Fibroblast of lung (primary cell): ENCODE results near the gene CRBN. TPM values are rescaled to one million over a fixed set of nuclear protein-coding genes. Genes with fewer than 3 reads are reported as not detected.

Experiments used
- DNase-seq, 2 donors: peaks; one replicate each; pipeline versions ENCODE4 v3.0.0 to v3.0.0-alpha.2; 2010; ENCODE audit warnings: low read depth in 2 of 2
- H2AFZ ChIP-seq: 2 replicates; pipeline ENCODE4 v1.5.1; 2012; ENCODE audit warnings: low read length, control low read depth, inconsistent platforms
- H3K27ac ChIP-seq: 2 replicates; pipeline ENCODE4 v1.5.1; 2011; ENCODE audit warnings: low read length, control low read depth; ENCODE audit not compliant: insufficient read depth
- H3K27me3 ChIP-seq: 2 replicates; pipeline ENCODE4 v1.5.1; 2011; ENCODE audit warnings: mild to moderate bottlenecking, low read length; ENCODE audit not compliant: control insufficient read depth, insufficient read depth
- H3K36me3 ChIP-seq: 2 replicates; pipeline ENCODE4 v1.5.1; 2011; ENCODE audit warnings: low read length; ENCODE audit not compliant: control insufficient read depth, insufficient read depth
- H3K4me1 ChIP-seq: 2 replicates; pipeline ENCODE4 v1.5.1; 2011; ENCODE audit warnings: low read length; ENCODE audit not compliant: control insufficient read depth, insufficient read depth; ENCODE audit errors: extremely low read depth
- H3K4me2 ChIP-seq: 2 replicates; pipeline ENCODE4 v1.5.1; 2011; ENCODE audit warnings: low read length, control low read depth; ENCODE audit not compliant: insufficient read depth; ENCODE audit errors: extremely low read depth
- H3K4me3 ChIP-seq, 4 experiments: fragments of 200-600 bp in 1 of 4; sonication (generic) in 1 of 4; replicated peaks in 1 of 4; 2 replicates each; pipeline ENCODE4 v1.5.1; 2011 to 2016; ENCODE audit warnings: low read length in 4 of 4, low read depth in 3 of 4, mild to moderate bottlenecking in 3 of 4, control low read depth in 2 of 4, inconsistent platforms in 1 of 4, mixed read lengths in 1 of 4; ENCODE audit not compliant: insufficient read depth in 1 of 4; ENCODE audit errors: control extremely low read depth in 1 of 4
- H3K79me2 ChIP-seq: 2 replicates; pipeline ENCODE4 v1.5.1; 2012; ENCODE audit warnings: mild to moderate bottlenecking, low read length, inconsistent platforms; ENCODE audit not compliant: control insufficient read depth, insufficient read depth
- H3K9ac ChIP-seq: 2 replicates; pipeline ENCODE4 v1.5.1; 2011; ENCODE audit warnings: mild to moderate bottlenecking, low read length, control low read depth; ENCODE audit not compliant: insufficient read depth
- H3K9me3 ChIP-seq: 2 replicates; pipeline ENCODE4 v1.5.1; 2012; ENCODE audit warnings: low read depth, low read length; ENCODE audit not compliant: control insufficient read depth, insufficient read depth
- H4K20me1 ChIP-seq: 2 replicates; pipeline ENCODE4 v1.5.1; 2011; ENCODE audit warnings: low read length; ENCODE audit not compliant: control insufficient read depth, insufficient read depth; ENCODE audit errors: extremely low read depth
- CTCF ChIP-seq, 2 donors: IDR thresholded peaks in 1 of 2; conservative IDR thresholded peaks in 1 of 2; 1 replicate in 1 of 2; 2 replicates in 1 of 2; pipeline ENCODE4 v1.5.1; 2011 to 2012; ENCODE audit warnings: low read length in 2 of 2, control low read depth in 1 of 2, inconsistent platforms in 1 of 2, low read depth in 1 of 2, mild to moderate bottlenecking in 1 of 2
- EZH2 ChIP-seq: IDR thresholded peaks from 2 replicates; pipeline ENCODE4 v1.5.1; 2012; ENCODE audit warnings: low read length, control low read depth, mild to moderate bottlenecking; ENCODE audit errors: missing control alignments
- polyA plus RNA-seq, 2 donors: library from polyadenylated mRNA; depleted of rRNA in 1 of 2; stranded (reverse) in 1 of 2; unstranded in 1 of 2; fragments of >200 nt; gene quantifications; 2 replicates each; pipeline ENCODE4 v1.2.1, GENCODE V29; 2011 to 2012; ENCODE audit warnings: missing spikeins in 1 of 2
- total RNA-seq: library from RNA; depleted of rRNA; stranded (reverse); fragments of >200 nt; gene quantifications from 2 replicates; pipeline ENCODE4 v1.2.1, GENCODE V29; 2014

Gene CRBN
- total and polyA plus RNA-seq, 2 donors (not counting 1 experiment from before 2014, with no cell fraction given), result 30.5 to 67.4 TPM

DNA sequence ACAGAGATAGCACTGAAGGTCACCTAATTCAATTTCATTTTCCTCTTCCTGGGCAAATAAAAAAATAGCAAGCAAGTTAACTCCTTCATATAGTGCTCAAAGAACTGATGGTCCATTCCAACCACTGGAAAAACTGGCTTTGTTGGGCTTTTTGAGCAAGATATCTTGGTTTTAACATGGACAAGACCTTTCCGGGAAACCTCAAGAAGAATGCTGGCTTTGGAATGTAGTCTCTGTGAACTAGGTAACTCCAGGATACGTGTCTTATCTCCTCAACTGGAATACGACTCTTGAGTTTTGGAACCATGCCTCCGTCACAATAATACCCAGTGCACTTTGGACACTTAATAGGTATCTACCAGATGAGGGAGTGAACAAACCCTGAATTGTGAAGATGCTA lies 36.9 kb upstream of the CRBN start:
- Histone ChIP-seq H3K27ac (no peak overlapping the region), H3K9ac (no peak overlapping the region), H3K36me3 (no peaks in the 10 kb centered on the region), H2AFZ (no peak overlapping the region), H3K4me1 (no peaks in the 10 kb centered on the region), H3K9me3 (no peaks in the 10 kb centered on the region), H3K4me3 (no peak overlapping the region), H3K79me2 (no peaks in the 10 kb centered on the region), H3K4me2 (no peak overlapping the region), H3K27me3 (no peaks in the 10 kb centered on the region), H4K20me1 (no peaks in the 10 kb centered on the region)
- no peak for DNase-seq
- TF ChIP-seq CTCF (conservative IDR thresholded peaks at IDR 0.05 in 1 of 2, IDR thresholded peaks at IDR 0.05 in 1 of 2; ENCODE audit: low read depth in 1 of 2, low read length in 2 of 2) (no peak), EZH2 (no peak)

- Histone ChIP-seq H4K20me1 (no peaks in the 10 kb centered on the region), H3K9ac (no peak overlapping the region), H3K4me1 (no peaks in the 10 kb centered on the region), H3K27me3 (no peaks in the 10 kb centered on the region), H3K4me3 (no peak overlapping the region), H2AFZ (no peak overlapping the region), H3K4me2 (no peak overlapping the region), H3K27ac (no peak overlapping the region), H3K9me3 (no peaks in the 10 kb centered on the region), H3K36me3 (no peaks in the 10 kb centered on the region), H3K79me2 (no peaks in the 10 kb centered on the region)
- no peak for TF ChIP-seq CTCF (conservative IDR thresholded peaks at IDR 0.05 in 1 of 2, IDR thresholded peaks at IDR 0.05 in 1 of 2; ENCODE audit: low read depth in 1 of 2, low read length in 2 of 2)
- no peak for TF ChIP-seq EZH2
- no peak for DNase-seq
Measured at GRCh38 chr3:3212781-3213440, 33.4 kb upstream of the CRBN start.

DNA sequence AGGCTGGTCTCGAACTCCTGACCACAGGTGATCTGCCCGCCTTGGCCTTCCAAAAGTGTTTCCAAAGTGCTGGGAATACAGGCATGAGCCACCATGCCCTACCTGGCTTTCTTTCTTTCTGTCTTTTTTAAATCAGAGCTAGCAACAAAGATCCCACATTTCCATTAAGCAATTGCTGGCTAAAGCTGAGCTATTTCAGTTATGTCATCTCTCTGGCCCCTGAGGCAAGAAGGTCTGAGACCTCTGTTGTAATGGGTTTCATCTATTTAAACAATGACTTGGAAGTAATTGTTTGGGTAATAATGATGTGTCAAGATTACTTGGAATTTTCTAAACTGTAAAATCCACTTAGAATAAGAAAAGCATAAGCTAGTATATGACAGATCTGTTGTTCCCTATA lies 30.2 kb upstream of the CRBN start:
- H3K36me3 ChIP-seq, result no peaks in the 10 kb centered on the region
- no peaks in the 10 kb centered on the region for H3K9me3 ChIP-seq
- no peaks in the 10 kb centered on the region for H3K27me3 ChIP-seq
- no peak overlapping the region for H3K9ac ChIP-seq
- DNase-seq, result no peak
- no peak overlapping the region for H3K27ac ChIP-seq
- H4K20me1 ChIP-seq, result no peaks in the 10 kb centered on the region
- no peaks in the 10 kb centered on the region for H3K4me1 ChIP-seq
- no peak overlapping the region for H2AFZ ChIP-seq
- no peaks in the 10 kb centered on the region for H3K79me2 ChIP-seq
- no peak overlapping the region for H3K4me2 ChIP-seq
- TF ChIP-seq CTCF (conservative IDR thresholded peaks at IDR 0.05 in 1 of 2, IDR thresholded peaks at IDR 0.05 in 1 of 2; ENCODE audit: low read depth in 1 of 2, low read length in 2 of 2), result no peak
- no peak for TF ChIP-seq EZH2
- H3K4me3 ChIP-seq, result no peak overlapping the region
